SU-DHL-6 (cell line): ENCODE results near the gene RPL19.

Source experiments
- EZH2phosphoT487 ChIP-seq: fragments of 200-600 bp; sonication (generic), shearing (Covaris generic); conservative IDR thresholded peaks from 2 replicates; pipeline ENCODE4 v1.6.1; 2018; ENCODE audit warnings: mild to moderate bottlenecking, antibody characterized with exemption, low read length, moderate library complexity, mixed read lengths
- TF ChIP-seq, protein P1 (sequence below): fragments of 200-600 bp; sonication (generic); IDR thresholded peaks from one replicate; pipeline ENCODE4 v1.5.1; 2017; ENCODE audit warnings: antibody characterized with exemption, mild to moderate bottlenecking, low read length, moderate library complexity; ENCODE audit not compliant: insufficient read depth, poor library complexity, severe bottlenecking

DNA sequence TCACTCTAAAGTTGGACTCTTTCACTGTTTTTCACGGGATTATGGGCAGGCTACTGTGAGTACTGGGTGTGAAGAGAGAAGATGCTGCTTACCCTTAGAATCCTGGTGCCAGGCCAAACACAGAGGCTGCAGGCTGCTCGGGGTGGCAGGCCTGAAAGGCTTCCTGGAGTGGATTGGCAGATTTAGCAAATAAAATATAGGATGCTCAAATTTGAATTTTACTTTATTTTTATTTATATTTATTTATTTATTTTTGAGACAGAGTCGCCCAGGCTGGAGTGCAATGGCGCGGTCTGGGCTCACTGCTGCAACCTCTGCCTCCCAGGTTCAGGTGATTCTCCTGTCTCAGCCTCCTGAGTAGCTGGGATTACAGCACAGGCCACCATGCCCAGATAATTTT is 40.5 kb downstream of the RPL19 start:
- TF ChIP-seq, protein P1, sequence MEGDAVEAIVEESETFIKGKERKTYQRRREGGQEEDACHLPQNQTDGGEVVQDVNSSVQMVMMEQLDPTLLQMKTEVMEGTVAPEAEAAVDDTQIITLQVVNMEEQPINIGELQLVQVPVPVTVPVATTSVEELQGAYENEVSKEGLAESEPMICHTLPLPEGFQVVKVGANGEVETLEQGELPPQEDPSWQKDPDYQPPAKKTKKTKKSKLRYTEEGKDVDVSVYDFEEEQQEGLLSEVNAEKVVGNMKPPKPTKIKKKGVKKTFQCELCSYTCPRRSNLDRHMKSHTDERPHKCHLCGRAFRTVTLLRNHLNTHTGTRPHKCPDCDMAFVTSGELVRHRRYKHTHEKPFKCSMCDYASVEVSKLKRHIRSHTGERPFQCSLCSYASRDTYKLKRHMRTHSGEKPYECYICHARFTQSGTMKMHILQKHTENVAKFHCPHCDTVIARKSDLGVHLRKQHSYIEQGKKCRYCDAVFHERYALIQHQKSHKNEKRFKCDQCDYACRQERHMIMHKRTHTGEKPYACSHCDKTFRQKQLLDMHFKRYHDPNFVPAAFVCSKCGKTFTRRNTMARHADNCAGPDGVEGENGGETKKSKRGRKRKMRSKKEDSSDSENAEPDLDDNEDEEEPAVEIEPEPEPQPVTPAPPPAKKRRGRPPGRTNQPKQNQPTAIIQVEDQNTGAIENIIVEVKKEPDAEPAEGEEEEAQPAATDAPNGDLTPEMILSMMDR: no peak
- no peak for TF ChIP-seq EZH2phosphoT487
